GM21381 (cell line): ENCODE results near the gene MRTO4.
"Not testable (repeated sequence)": the region's sequence is repeated elsewhere in the genome, so short reads cannot be mapped to it uniquely, and the experiment has no call there.

Experiments used
- ATAC-seq: cut with Tn5 transposase; IDR thresholded peaks from one replicate; pipeline ENCODE4 v1.9.1; 2021; ENCODE audit warnings: mild to moderate bottlenecking, moderate library complexity; ENCODE audit not compliant: unreplicated experiment

Gene MRTO4

GRCh38 chr1:19222979-19223824, 28.4 kb upstream of the MRTO4 start:
- no peak for ATAC-seq

GRCh38 chr1:19229229-19229628, 22.4 kb upstream of the MRTO4 start:
- no peak for ATAC-seq

DNA sequence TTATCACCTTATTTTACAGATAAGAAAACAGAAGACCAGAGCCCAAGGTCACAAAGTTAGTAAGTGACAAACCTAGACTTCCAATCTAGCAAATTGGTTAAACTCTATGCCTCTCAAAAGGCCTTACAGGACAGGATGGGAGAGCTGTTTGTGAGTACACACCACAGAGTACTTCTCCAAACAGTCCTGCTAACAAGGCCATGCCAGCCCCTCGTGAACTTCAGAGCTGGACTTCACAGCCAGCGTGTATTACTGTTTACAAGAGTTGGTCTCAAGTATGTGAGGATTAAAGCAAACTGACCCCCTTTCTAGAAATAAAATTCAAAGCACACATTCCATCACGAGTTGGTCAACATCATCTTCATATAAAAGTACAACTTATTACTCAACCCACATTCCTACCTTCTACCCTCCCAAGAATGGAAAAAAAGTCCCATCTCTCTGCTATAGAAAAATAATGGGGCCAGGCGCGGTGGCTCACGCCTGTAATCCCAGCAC, 21.7 kb upstream of the MRTO4 start:
- ATAC-seq = no peak

DNA sequence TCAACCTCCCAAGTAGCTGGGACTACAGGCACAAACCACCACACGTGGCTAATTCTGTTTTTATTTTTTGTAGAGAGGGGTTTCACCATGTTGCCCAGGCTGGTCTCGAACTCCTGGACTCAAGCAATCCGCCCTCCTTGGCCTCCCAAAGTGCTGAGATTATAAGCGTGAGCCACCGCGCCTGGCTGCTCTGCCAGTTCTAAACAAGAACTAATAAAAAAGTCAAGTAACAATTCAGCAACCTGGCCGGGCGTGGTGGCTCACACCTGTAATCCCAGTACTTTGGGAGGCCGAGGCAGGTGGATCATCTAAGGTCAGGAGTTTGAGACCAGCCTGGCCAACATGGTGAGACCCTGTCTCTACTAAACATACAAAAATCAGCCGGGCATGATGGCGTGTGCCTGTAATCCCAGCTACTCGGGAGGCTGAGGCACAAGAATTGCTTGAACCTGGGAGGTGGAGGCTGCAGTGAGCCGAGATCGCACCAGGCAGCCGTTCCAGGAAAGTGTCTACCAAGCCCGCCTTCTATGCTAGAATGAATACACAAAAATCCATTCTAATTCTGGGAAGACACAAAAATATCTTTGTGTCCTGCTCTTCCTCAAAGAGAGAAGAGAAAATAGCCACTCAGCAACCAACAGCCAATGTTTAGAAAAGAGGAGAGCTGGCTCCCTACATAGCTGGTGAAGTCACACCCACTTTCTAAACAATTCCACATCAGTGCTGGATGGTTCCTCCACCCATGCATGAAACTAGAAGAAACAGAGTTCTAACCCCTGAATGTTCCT, 19.7 kb upstream of the MRTO4 start:
- not testable (repeated sequence) for ATAC-seq

- no peak for ATAC-seq
Observed at GRCh38 chr1:19232524-19232846, 19.1 kb upstream of the MRTO4 start.

DNA sequence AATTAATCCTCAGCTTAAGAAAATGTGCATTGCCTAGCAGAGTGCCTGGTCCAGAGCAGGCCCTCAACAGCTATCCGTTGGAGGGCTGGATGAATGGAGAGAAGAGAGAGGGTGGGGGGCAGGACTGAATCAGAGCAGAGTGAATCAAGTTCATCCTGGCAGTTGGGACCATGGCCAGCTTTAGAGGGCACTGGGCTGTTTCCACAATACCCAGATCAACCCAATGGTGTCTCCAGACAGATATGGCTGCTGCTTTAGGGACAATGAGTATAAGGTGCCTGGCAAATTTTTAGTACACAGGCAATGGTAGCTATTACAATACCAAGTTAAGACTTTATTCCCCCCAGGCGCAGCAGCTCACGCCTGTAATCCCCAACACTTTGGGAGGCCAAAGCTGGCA, 17.4 kb upstream of the MRTO4 start:
- no peak for ATAC-seq

DNA sequence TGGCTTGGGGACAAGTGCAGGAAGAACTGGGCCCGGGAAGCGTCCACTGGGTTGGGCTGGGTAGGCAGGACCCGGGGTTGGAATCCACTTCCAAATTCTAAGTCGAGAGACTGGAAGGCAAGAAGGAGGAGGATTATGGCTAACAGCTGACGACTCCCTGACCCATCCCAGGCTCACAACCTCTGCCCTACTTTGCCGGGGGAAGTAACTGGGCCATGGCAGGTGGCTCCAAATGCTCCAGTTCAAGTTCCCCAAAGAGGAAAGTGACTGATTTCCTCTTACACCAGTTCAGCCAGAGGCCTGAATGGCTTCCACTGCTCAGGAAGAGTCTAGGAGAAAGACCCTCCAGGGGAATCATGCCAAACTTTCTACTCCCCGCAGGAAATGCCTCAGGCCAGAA, 11.7 kb upstream of the MRTO4 start:
- no peak for ATAC-seq

DNA sequence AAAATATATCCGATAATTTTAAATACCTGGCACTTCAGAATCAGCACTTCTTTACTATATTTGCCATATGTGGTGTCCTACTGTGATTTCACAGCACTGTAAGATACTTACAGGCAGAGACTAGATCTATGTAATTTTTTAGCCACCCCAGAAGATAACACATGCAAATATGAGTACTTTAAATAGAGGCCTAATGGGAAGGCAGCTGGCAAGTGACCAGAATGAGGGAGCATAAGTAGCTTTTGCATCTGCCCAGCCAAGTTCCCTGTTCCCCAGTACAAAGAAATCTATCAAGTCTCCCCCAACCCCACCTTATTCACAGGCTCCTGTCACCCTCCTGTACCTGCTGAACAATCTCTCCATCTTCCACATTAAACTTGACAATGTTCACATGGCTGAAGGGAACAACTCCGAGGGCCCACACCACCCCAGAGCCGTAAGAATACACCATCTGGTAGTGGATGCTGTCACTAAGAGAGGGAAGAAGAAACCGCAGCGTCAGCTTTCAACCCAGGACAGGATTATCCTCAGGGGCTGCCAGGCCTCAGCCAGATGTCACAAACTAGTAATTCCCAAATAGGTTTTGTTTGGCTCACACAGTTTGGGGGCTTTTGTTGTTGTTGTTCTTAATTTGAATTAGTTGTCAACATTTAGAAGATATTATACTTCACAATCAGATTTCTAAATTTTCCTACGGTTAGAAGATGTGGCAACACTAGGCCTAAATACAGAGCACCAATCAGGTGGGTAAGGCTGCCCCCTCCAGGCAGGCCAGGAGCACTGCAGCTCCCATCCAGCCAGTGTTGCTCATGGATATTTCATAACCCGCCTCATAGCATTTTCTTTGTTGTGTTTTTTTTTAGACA, 10.7 kb upstream of the MRTO4 start:
- ATAC-seq = no peak

DNA sequence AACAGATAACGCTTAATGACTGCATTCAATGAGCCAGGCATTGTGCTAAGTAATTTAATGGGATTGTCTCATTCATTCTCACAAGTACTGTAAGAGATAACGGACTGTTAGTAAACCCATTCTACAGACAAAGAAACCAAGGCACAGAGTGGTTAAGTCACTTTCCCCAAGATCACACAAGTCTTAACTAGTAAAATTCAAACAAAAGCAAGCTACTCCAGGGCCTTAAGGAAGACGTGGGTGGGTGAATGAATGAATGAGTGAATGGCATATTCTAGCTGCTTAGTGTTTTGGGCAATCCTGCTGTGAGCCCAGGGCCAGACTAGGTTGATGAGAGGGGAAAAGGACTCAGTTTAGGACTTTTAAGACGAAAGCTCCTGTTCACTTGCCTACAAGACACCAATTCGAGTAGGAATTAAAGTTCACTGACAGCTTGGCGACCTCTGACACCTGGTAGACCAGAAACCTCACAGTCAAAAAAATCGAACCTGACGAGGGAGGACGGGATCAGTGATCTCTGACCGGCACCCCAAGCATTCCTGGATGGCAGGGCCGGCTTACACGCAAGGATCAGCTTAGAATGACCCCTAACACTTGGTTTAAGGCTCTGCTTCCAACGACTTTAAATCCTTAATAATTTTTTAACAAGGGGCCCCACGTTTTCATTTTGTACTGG, 838 bp upstream of the MRTO4 start:
- ATAC-seq = no peak

GRCh38 chr1:19254416-19254815, 2.8 kb downstream of the MRTO4 start:
- ATAC-seq = no peak

DNA sequence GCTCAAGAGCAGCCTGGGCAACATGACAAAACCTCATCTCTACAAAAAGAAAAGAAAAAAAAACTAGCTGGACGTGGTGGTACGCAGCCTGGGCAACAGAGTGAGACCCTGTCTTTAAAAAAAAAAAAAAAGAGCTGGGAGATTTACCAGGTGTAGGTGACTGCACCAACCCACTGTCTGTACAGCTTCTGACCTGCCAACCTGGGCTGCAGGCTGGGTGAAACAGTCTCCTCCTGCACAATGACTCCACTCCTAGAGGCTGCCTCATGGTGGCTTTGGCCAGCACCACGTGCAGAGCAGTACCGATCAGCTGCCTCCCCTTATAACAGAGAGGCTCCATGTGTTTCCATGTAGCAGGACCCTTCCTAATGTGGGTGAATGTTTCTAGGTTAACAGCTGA, 3.7 kb downstream of the MRTO4 start:
- no peak for ATAC-seq

- ATAC-seq = not testable (repeated sequence)
Observed at GRCh38 chr1:19256301-19256700, 4.7 kb downstream of the MRTO4 start.

GRCh38 chr1:19257178-19257914, 5.7 kb downstream of the MRTO4 start:
- ATAC-seq = no peak

DNA sequence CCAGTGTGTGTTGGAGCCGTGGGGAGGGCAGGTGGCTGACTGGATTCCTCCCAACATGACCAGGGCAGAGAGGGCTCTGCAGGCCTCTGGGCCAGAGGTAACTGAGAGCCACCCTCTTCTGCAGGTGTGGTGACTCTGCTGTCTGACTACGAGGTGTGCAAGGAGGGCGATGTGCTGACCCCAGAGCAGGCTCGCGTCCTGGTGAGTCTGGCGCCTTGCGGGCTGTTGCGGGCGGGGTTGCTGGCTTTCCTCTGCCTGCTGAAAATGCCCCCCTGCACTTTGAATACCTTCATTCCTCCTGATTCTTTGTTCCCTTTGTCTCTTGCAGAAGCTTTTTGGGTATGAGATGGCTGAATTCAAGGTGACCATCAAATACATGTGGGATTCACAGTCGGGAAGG, 6.7 kb downstream of the MRTO4 start:
- no peak for ATAC-seq

- ATAC-seq = no peak
Observed at GRCh38 chr1:19260211-19261138, 8.9 kb downstream of the MRTO4 start.

- ATAC-seq = no peak
Observed at GRCh38 chr1:19262047-19262446, 10.4 kb downstream of the MRTO4 start.

- ATAC-seq = no peak
Observed at GRCh38 chr1:19262744-19263143, 11.1 kb downstream of the MRTO4 start.

DNA sequence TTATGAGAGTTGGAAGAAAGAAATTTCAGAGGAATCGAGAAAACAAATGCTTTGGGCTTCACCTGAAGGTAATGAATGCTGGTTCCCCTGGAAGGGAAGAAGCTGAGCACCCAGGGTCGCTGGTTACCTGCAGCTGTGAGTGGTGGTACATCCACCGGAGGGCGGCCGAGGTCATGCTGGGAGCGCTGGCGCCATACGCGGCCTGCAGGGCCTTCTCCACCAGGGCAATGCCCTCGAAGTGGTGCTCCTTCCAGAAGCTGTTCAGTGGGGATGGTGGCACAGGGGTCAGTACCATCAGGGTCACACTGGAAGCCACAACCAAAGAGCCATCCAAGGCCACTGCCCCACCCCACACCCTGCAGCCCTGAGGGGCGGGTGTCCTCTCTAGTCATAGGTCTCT, 16.8 kb downstream of the MRTO4 start:
- no peak for ATAC-seq
